ENCODE results near the gene C2orf78.

DNA sequence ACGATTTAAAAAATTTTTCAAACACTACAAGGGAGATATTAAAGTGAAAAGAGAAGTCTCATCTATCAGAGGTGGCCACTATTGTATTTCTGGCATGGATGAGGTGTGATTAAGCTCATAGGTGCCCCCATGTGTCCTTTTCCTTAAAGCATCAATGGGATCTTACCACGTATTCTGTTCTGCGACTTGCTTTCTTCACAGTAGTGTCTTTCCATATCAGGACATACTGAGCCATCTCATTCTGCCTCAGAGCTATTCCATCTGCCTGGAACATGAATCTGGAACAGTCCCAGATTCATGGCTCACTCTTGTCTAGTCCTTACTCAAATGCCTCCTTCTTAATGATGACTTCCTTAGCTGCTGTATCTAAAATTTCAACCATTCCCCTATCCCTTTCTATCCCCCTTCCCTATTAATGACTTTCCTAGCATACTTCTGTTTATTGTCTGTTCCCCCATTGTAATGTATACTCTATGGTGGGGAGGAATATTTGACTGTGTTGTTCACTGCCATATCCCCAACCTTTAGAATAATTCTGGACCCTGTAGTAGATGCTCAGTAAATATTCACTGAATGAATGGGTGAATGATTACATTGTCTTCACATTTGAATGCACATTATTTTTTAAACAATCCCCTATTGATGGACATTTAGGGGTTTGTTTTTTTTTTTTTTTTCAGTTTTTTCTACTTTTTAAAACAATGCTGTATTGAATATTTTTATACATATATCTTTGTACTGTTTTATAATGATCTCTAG is 55.8 kb downstream of the C2orf78 start:
- no peak for TF ChIP-seq POLR2A (IDR thresholded peaks at IDR 0.05; ENCODE audit: low read depth, low read length)
- TF ChIP-seq POLR2AphosphoS5 (IDR thresholded peaks at IDR 0.05; ENCODE audit: low read depth, low read length), result no peak
- TF ChIP-seq TAF1 (IDR thresholded peaks at IDR 0.05; ENCODE audit: borderline replicate concordance, low read depth, low read length), result no peak

Measured in GM12892 (cell line).